CD4-positive, alpha-beta memory T cell (primary cell): ENCODE results near the gene LPAR3. TPM values are rescaled to one million over a fixed set of nuclear protein-coding genes. Genes with fewer than 3 reads are reported as not detected.

ENCODE experiments used
- CTCF ChIA-PET: fragments of 350-600 bp; sonication (Branson Sonifier 250); formaldehyde crosslinking; loops from one replicate; lab custom pipeline; 2021; ENCODE audit warnings: inconsistent platforms; ENCODE audit not compliant: partially characterized antibody; lab: Charles Lee
- POLR2A ChIA-PET: fragments of 350-600 bp; sonication (Branson Sonifier 250); formaldehyde crosslinking; loops from one replicate; lab custom pipeline; 2021; ENCODE audit not compliant: partially characterized antibody; lab: Charles Lee
- DNase-seq, 5 donors: peaks; one replicate each; pipeline versions ENCODE4 v3.0.0 to v3.0.0-alpha.2; 2020 to 2022; ENCODE audit warnings: mixed read lengths in 1 of 5
- H3K27ac ChIP-seq: one replicate; pipeline ENCODE4 v1.7.0; 2013; ENCODE audit warnings: low read depth, low read length
- H3K27me3 ChIP-seq: 2 replicates; pipeline ENCODE4 v1.7.0; 2013; ENCODE audit warnings: mild to moderate bottlenecking, low read length, moderate library complexity; ENCODE audit not compliant: insufficient read depth
- H3K36me3 ChIP-seq: 2 replicates; pipeline ENCODE4 v1.7.0; 2013; ENCODE audit warnings: mild to moderate bottlenecking, low read length, moderate library complexity; ENCODE audit not compliant: insufficient read depth
- H3K4me1 ChIP-seq: 2 replicates; pipeline ENCODE4 v1.7.0; 2013; ENCODE audit warnings: mild to moderate bottlenecking, low read length, moderate library complexity; ENCODE audit not compliant: insufficient read depth
- H3K4me3 ChIP-seq, 2 donors: one replicate each; pipeline ENCODE4 v1.7.0; 2013; ENCODE audit warnings: low read length in 2 of 2, mild to moderate bottlenecking in 1 of 2
- H3K9me3 ChIP-seq, 2 donors: one replicate each; pipeline ENCODE4 v1.7.0; 2013; ENCODE audit warnings: low read length in 2 of 2, control low read depth in 1 of 2; ENCODE audit not compliant: control insufficient read depth in 1 of 2
- H3K27ac Mint-ChIP-seq, 7 donors: one replicate each; pipeline ENCODE4 v1.8.0; 2020 to 2021; ENCODE audit warnings: mixed read lengths in 7 of 7, mild to moderate bottlenecking in 6 of 7, inconsistent platforms in 3 of 7, moderate library complexity in 3 of 7
- H3K27me3 Mint-ChIP-seq, 2 donors: one replicate each; pipeline ENCODE4 v1.8.0; 2020 to 2021; ENCODE audit warnings: mixed read lengths in 2 of 2
- H3K36me3 Mint-ChIP-seq, 2 donors: one replicate each; pipeline ENCODE4 v1.8.0; 2020 to 2021; ENCODE audit warnings: mixed read lengths in 2 of 2, inconsistent platforms in 1 of 2, mild to moderate bottlenecking in 1 of 2
- H3K4me1 Mint-ChIP-seq, 4 donors: one replicate each; pipeline ENCODE4 v1.8.0; 2020 to 2021; ENCODE audit warnings: mixed read lengths in 4 of 4, mild to moderate bottlenecking in 1 of 4
- H3K4me3 Mint-ChIP-seq, 8 donors: one replicate each; pipeline ENCODE4 v1.8.0; 2020 to 2021; ENCODE audit warnings: mixed read lengths in 8 of 8, mild to moderate bottlenecking in 7 of 8, moderate library complexity in 6 of 8, inconsistent platforms in 3 of 8
- H3K9me3 Mint-ChIP-seq, 8 donors: one replicate each; pipeline ENCODE4 v1.8.0; 2020 to 2021; ENCODE audit warnings: mixed read lengths in 8 of 8, mild to moderate bottlenecking in 5 of 8, inconsistent platforms in 3 of 8, moderate library complexity in 1 of 8
- intact Hi-C: fragments of 100-400 bp; cut with micrococcal nuclease; formaldehyde crosslinking; loops from one replicate; pipeline ENCODE4 v1.15.1; 2023
- polyA plus RNA-seq, 2 donors: library from polyadenylated mRNA; unstranded; fragments of 300-500 nt; fragmentation: Illumina TruSeq; gene quantifications; one replicate each; pipeline ENCODE4 v1.2.3, GENCODE V29; 2021
- total RNA-seq, 2 experiments: library from RNA; stranded (reverse); gene quantifications; one replicate each; pipeline ENCODE4 v1.2.3, GENCODE V29; 2021

LPAR3 gene
- total and polyA plus RNA-seq, 4 experiments from 2014 or later, result 2.4 to 4.1 (median 3.1) TPM

GRCh38 chr1:84810343-84810742 lies 82.7 kb downstream of the LPAR3 start:
- DNase-seq, result no peak
- Mint-ChIP-seq H3K27ac (no peak overlapping the region), H3K4me3 (no peak overlapping the region), H3K4me1 (peaks cover 0 to 1% (median under 1%) of the 10 kb centered on the region in 4 donors), H3K9me3 (no peaks in the 10 kb centered on the region), H3K36me3 (peaks cover 0 to 4% of the 10 kb centered on the region in 2 donors), H3K27me3 (peaks cover 3 to 8% of the 10 kb centered on the region in 2 donors)
- POLR2A ChIA-PET, result no interaction called here
- Histone ChIP-seq H3K27ac (no peak overlapping the region), H3K4me1 (no peaks in the 10 kb centered on the region), H3K27me3 (no peaks in the 10 kb centered on the region), H3K36me3 (no peaks in the 10 kb centered on the region), H3K4me3 (no peak overlapping the region), H3K9me3 (no peaks in the 10 kb centered on the region)
- intact Hi-C loops, result no loop called here
- CTCF ChIA-PET, result interaction anchor here (1.0 to 1.1 kb wide), 2 partner anchors 8 to 29 kb away, joined by 3 read pairs; no protein-coding TSS in a partner anchor

GRCh38 chr1:84809023-84809422 lies 84.0 kb downstream of the LPAR3 start:
- Histone ChIP-seq H3K4me3 (no peak overlapping the region), H3K27ac (no peak overlapping the region), H3K27me3 (no peaks in the 10 kb centered on the region), H3K36me3 (no peaks in the 10 kb centered on the region), H3K9me3 (no peaks in the 10 kb centered on the region), H3K4me1 (no peaks in the 10 kb centered on the region)
- CTCF ChIA-PET, result interaction anchor here (0.9 kb wide), 1 partner anchor 37 kb away, joined by 3 read pairs; no protein-coding TSS in a partner anchor
- POLR2A ChIA-PET, result no interaction called here
- Mint-ChIP-seq H3K36me3 (peaks cover 0 to 4% of the 10 kb centered on the region in 2 donors), H3K9me3 (no peaks in the 10 kb centered on the region), H3K27ac (no peak overlapping the region), H3K4me3 (no peak overlapping the region), H3K27me3 (peaks cover 3 to 8% of the 10 kb centered on the region in 2 donors), H3K4me1 (peaks cover 0 to 1% (median under 1%) of the 10 kb centered on the region in 4 donors)
- no peak for DNase-seq
- intact Hi-C loops, result no loop called here

- intact Hi-C loops, result no loop called here
- Mint-ChIP-seq H3K4me3 (no peak overlapping the region), H3K36me3 (no peaks in the 10 kb centered on the region), H3K9me3 (no peaks in the 10 kb centered on the region), H3K4me1 (peaks cover 0 to 1% (median 0%) of the 10 kb centered on the region in 4 donors), H3K27me3 (peaks cover 3 to 7% of the 10 kb centered on the region in 2 donors), H3K27ac (no peak overlapping the region)
- CTCF ChIA-PET, result interaction anchor here (1.5 to 2.0 kb wide), 3 partner anchors 21 to 50 kb away, joined by 3 to 13 read pairs (median 4); no protein-coding TSS in a partner anchor
- Histone ChIP-seq H3K4me3 (no peak overlapping the region), H3K27ac (no peak overlapping the region), H3K4me1 (no peaks in the 10 kb centered on the region), H3K36me3 (no peaks in the 10 kb centered on the region), H3K27me3 (no peaks in the 10 kb centered on the region), H3K9me3 (no peaks in the 10 kb centered on the region)
- POLR2A ChIA-PET, result no interaction called here
- DNase-seq, result no peak
Observed at GRCh38 chr1:84803604-84804003, 89.4 kb downstream of the LPAR3 start.

- Histone ChIP-seq H3K4me3 (no peak overlapping the region), H3K27me3 (no peaks in the 10 kb centered on the region), H3K27ac (no peak overlapping the region), H3K36me3 (no peaks in the 10 kb centered on the region), H3K4me1 (no peaks in the 10 kb centered on the region), H3K9me3 (no peaks in the 10 kb centered on the region)
- H3K36me3 Mint-ChIP-seq, result no peaks in the 10 kb centered on the region
- no peak overlapping the region for H3K27ac Mint-ChIP-seq
- POLR2A ChIA-PET, result no interaction called here
- CTCF ChIA-PET, result interaction anchor here (1.0 to 2.0 kb wide), 6 partner anchors 8 to 49 kb away, joined by 3 to 13 read pairs (median 3); no protein-coding TSS in a partner anchor
- peaks cover 3 to 7% of the 10 kb centered on the region in 2 donors for H3K27me3 Mint-ChIP-seq
- no peak for DNase-seq
- no peak overlapping the region for H3K4me3 Mint-ChIP-seq
- intact Hi-C loops, result no loop called here
- peaks cover 0 to 1% (median 0%) of the 10 kb centered on the region in 4 donors for H3K4me1 Mint-ChIP-seq
- no peaks in the 10 kb centered on the region for H3K9me3 Mint-ChIP-seq
Observed at GRCh38 chr1:84802567-84803232, 90.3 kb downstream of the LPAR3 start.

- intact Hi-C loops, result no loop called here
- Mint-ChIP-seq H3K4me1 (no peaks in the 10 kb centered on the region), H3K27me3 (peaks cover 0 to 5% of the 10 kb centered on the region in 2 donors), H3K9me3 (no peaks in the 10 kb centered on the region), H3K27ac (no peak overlapping the region), H3K36me3 (no peaks in the 10 kb centered on the region), H3K4me3 (no peak overlapping the region)
- Histone ChIP-seq H3K9me3 (no peaks in the 10 kb centered on the region), H3K4me1 (no peaks in the 10 kb centered on the region), H3K4me3 (no peak overlapping the region), H3K27ac (no peak overlapping the region), H3K36me3 (no peaks in the 10 kb centered on the region), H3K27me3 (no peaks in the 10 kb centered on the region)
- CTCF ChIA-PET, result interaction anchor here (1.0 to 1.2 kb wide), 2 partner anchors 11 to 15 kb away, joined by 3 read pairs; no protein-coding TSS in a partner anchor
- no peak for DNase-seq
- POLR2A ChIA-PET, result no interaction called here
Observed at GRCh38 chr1:84800090-84801073, 92.6 kb downstream of the LPAR3 start.

GRCh38 chr1:84797603-84798002 lies 95.4 kb downstream of the LPAR3 start:
- POLR2A ChIA-PET, result no interaction called here
- Mint-ChIP-seq H3K27ac (no peak overlapping the region), H3K4me3 (no peak overlapping the region), H3K36me3 (peaks cover 0 to 3% of the 10 kb centered on the region in 2 donors), H3K9me3 (peaks cover 0 to 5% (median under 1%) of the 10 kb centered on the region in 8 donors), H3K4me1 (no peaks in the 10 kb centered on the region), H3K27me3 (peaks cover 0 to 6% of the 10 kb centered on the region in 2 donors)
- no peaks in the 10 kb centered on the region for H3K4me1 ChIP-seq
- intact Hi-C loops, result no loop called here
- CTCF ChIA-PET, result no interaction called here
- H3K9me3 ChIP-seq, result no peaks in the 10 kb centered on the region
- no peak overlapping the region for H3K27ac ChIP-seq
- H3K4me3 ChIP-seq, result no peak overlapping the region
- no peaks in the 10 kb centered on the region for H3K27me3 ChIP-seq
- no peaks in the 10 kb centered on the region for H3K36me3 ChIP-seq
- no peak for DNase-seq
